DND-41 (cell line): ENCODE data around the gene GNA14.

Experiments
- EZH2 ChIP-seq: IDR thresholded peaks from 3 replicates; pipeline ENCODE4 v1.6.1; 2012; ENCODE audit warnings: borderline replicate concordance, low read depth, mild to moderate bottlenecking, moderate library complexity, low read length, inconsistent platforms; ENCODE audit not compliant: severe bottlenecking
- TF ChIP-seq, protein P1 (sequence below): IDR thresholded peaks from 2 replicates; pipeline ENCODE4 v1.5.1; 2012; ENCODE audit warnings: borderline replicate concordance, low read length, moderate library complexity, mild to moderate bottlenecking; ENCODE audit not compliant: poor library complexity, severe bottlenecking; ENCODE audit errors: extremely low read depth

- TF ChIP-seq, protein P1, sequence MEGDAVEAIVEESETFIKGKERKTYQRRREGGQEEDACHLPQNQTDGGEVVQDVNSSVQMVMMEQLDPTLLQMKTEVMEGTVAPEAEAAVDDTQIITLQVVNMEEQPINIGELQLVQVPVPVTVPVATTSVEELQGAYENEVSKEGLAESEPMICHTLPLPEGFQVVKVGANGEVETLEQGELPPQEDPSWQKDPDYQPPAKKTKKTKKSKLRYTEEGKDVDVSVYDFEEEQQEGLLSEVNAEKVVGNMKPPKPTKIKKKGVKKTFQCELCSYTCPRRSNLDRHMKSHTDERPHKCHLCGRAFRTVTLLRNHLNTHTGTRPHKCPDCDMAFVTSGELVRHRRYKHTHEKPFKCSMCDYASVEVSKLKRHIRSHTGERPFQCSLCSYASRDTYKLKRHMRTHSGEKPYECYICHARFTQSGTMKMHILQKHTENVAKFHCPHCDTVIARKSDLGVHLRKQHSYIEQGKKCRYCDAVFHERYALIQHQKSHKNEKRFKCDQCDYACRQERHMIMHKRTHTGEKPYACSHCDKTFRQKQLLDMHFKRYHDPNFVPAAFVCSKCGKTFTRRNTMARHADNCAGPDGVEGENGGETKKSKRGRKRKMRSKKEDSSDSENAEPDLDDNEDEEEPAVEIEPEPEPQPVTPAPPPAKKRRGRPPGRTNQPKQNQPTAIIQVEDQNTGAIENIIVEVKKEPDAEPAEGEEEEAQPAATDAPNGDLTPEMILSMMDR: no peak
- TF ChIP-seq EZH2: no peak
Measured at GRCh38 chr9:77673941-77674791, 26.0 kb upstream of the GNA14 start.
